Lung microvascular endothelial cell (primary cell): Measurements from ENCODE around the gene RAB21. TPM values are rescaled to one million over a fixed set of nuclear protein-coding genes. Genes with fewer than 3 reads are reported as not detected.
"Not testable (repeated sequence)": the region's sequence is repeated elsewhere in the genome, so short reads cannot be mapped to it uniquely, and the experiment has no call there.

ENCODE experiments used
- DNase-seq, 2 donors: peaks; one replicate each; pipeline versions ENCODE4 v3.0.0 to v3.0.0-alpha.2; 2010; ENCODE audit warnings: low read depth in 2 of 2
- total RNA-seq: library from RNA; depleted of rRNA; stranded (reverse); fragments of >200 nt; gene quantifications from 2 replicates; pipeline ENCODE4 v1.2.1, GENCODE V29; 2014

RAB21 gene
- total RNA-seq, 1 donor from 2014 or later: 9.1 TPM

DNA sequence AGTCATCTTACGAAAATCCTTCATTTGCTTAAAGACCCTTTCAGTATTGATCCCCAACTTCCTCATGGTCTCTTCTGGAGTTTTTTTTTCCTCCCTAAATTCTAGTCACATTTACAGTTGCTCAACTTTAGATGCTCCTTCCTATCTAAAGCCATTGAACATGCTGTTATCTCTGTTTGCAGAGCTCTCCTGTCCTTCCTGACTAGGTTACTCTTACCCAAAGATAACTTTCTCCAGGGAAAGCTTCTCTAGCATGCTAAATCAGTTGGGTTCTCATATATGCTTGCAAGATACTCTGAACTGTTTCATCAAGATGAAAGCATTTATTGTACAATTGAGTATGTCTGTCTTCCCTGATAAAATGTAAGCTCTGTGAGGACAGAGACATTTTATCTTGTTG lies 1.8 kb upstream of the RAB21 start:
- DNase-seq: no peak

- DNase-seq: peak; percentile 54 to 64
Observed at GRCh38 chr12:71755146-71755892, 656 bp downstream of the RAB21 start.

DNA sequence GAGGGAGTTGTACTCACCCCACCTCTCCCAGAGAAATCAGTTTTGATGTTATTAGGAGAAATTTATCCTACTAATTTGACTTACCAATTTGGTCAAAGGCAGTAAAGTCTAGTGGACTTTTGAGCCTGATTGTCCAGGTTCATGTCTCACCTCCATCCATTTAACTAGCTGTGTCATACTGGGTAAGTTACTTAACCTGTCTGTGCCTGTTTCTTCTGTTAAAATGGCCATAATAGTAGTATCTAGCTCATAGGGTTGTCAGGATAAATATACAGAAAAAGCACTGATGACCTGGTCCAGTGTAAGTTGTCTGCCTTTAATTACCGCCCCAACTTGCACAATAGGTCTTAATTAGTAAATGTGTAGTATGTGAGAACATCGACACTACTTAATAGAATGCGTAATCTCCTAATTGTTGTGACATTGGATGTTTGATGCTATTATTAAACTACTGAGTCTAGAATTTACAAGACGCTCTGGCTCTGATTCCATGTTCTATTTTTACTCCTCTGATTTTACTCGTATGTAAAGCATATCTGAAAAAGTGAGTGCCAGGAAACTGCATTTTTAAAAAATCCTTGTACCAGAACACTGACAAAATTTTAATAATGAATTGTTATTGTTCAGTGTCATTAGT lies 1.5 kb downstream of the RAB21 start:
- no peak for DNase-seq

DNA sequence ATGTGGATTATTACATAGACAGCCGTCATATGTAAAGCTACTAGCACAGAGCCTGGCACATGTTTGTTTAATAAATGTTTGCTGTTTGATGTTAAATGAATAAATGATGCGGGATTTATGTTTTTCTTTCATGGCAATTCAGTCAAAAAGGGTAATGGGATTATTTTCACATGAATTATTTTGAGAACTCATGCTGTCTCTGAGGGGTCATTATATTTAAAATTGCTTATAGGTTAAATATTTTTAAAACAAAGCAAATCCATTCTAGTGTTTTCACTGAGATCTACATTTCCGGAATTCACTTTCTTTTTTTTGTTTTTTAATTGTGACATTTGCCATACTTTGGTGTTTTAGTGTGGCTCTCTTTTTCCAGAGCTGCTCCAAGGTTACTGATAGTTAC lies 5.3 kb downstream of the RAB21 start:
- no peak for DNase-seq

DNA sequence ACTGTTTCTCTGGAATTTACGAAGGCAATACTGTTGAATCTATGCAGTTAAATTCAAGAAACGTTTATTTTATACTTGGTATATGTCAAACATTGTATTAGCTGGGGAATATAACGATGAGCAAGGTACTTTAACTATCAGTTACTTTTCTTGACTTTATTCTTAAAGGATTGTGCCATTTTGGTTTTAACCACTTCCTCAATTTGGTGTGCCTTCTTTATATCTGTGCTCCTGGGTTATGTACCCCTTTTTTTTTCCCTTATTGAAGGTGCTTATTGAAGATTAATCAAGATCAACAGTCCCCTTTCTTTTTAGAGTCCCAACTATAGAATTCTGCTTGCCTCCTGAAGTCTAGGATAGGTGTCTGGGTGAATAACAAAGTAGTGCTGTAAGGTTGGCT lies 5.8 kb downstream of the RAB21 start:
- no peak for DNase-seq

GRCh38 chr12:71761354-71761753 lies 6.7 kb downstream of the RAB21 start:
- DNase-seq: not testable (repeated sequence)

DNA sequence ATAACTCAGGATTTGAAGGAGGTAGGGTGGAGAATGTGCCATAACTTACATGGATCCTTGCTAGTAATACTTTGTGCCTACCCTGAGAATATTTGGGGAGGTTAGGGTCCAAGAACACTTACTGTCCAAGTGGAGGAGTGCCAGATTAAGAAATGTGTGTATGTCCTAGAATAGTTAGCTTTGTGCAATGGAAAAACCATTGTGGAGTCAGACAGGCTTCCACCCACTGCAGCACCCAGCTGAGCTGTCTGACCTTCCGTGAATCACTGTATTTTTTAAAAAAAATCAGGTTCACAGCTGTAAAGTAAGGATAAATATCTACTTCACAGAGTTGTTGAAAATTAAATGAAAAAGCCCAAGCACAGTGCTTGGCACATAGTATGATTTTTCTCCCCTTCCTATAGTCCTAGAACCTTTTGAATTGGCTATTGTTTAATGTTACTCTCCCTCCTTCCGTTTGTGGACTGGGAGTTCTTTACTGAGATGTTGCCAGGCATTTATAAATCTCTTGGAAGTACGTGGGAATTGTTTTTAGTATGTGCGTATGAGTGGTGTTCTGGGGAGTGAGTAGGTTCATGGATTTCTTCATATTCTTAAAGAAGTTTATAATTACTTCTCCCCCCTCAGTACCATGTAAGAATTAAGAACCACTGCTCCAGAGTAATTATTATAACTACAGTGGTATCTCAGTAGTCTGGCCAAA lies 9.2 kb downstream of the RAB21 start:
- DNase-seq: no peak

- no peak for DNase-seq
Observed at GRCh38 chr12:71764587-71765321, 10.1 kb downstream of the RAB21 start.

GRCh38 chr12:71766202-71766601 lies 11.5 kb downstream of the RAB21 start:
- no peak for DNase-seq

DNA sequence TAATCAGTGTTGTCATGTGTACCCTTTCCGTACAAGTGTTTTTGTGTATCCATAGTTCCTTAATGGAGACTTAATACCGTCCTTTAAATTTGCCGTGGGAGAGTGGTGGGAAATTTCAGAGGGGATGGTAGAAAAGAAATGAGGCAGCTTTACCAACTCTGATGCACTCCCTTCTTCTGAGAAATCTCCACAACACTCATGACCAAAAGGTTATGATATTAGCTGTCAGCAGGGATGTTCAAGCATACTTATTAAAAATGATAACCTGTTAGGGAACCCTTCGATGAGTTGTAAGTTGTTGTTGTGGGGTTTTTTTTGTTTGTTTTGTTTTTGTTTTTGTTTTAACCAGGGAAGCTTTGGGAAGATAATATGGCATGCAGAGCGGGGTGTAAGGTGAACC lies 12.5 kb downstream of the RAB21 start:
- no peak for DNase-seq

DNA sequence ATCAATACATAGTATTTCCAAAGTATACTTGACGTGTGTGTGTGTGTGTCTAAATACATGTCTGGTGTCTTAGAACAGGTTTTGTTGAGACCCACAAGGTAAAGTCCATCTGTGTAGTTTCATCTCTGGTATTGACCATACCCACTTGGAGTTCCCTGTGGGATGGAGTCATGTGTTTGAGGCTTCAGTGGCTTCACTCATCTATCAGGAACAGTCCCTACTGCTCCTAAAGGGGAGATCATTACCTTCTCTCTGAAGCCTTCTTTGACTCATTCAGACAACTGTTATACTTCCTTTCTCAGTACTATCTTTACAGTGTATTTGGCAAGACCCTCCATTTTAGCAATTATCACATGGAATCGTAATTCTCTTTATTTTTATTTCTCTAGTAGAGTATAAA lies 14.2 kb downstream of the RAB21 start:
- DNase-seq: no peak

GRCh38 chr12:71771069-71771468 lies 16.4 kb downstream of the RAB21 start:
- no peak for DNase-seq

DNA sequence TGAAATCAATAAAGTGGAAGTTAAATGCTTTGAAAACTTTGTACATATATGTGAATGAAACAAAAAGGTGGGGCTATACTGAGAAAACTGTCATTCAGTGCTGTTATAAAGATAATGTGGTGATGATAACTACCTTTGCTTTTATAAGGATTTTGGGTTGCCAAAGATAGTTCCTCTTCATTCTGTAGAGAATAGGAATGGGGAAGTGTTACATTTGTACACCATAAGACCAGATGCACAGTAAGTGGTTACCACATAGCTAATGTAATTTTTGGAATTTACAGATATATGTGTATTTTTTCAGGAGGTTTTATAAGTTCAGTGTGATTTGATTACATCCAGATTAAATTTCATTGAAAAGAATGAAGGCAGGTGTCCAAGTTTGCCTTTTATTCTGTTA lies 18.1 kb downstream of the RAB21 start:
- DNase-seq: no peak

DNA sequence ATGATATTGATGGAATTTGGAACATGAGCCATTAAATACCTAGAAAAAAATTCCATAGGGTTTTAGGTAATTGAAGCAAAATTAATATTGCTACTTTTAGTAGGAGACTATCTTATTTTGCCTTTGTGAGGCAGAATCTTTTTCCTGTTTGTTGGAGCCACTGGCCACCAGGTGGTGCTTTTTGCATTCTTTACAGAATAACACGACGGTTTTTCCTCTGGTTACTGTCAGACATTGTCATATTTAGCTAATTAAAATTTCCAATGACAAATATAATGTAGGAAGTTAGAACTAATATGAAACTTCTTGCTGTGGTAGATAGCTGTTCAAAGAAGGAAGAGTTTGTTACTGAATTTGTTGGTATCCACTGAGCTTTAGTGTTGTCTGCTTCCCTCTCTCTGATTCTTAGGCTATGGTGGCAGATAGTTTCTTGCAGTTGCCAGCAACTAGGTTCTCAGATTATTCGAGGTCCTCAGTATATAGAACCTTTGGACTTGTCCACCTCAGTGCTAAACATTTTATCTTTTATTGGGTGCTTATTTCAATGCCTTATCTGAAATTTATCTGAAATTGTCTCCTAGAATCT lies 25.7 kb downstream of the RAB21 start:
- DNase-seq: peak; percentile 74 to 79

DNA sequence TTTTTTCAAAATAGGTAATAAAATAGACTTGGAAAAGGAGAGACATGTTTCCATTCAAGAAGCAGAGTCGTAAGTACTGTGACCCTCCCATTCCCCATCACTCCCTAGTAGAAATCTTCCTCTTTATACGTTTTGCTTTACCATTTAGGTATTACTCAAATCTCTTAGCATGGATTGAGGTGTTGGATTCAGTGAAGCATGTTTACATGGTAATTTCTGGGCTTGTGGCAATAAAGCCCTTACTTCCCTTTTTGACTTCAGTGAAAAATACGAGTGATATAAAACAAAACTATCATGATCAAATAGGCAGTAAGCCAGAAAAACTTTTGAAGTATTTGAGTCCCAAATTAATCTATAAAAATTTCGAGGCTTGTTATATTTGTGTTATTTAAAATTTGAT lies 27.4 kb downstream of the RAB21 start:
- DNase-seq: no peak

GRCh38 chr12:71786829-71787228 lies 32.2 kb downstream of the RAB21 start:
- no peak for DNase-seq

- DNase-seq: peak in 1 of 2 donors; percentile 6
Observed at GRCh38 chr12:71787580-71787979, 32.9 kb downstream of the RAB21 start.

- no peak for DNase-seq
Observed at GRCh38 chr12:71790331-71790730, 35.7 kb downstream of the RAB21 start.

- no peak for DNase-seq
Observed at GRCh38 chr12:71791473-71792150, 36.9 kb downstream of the RAB21 start.

DNA sequence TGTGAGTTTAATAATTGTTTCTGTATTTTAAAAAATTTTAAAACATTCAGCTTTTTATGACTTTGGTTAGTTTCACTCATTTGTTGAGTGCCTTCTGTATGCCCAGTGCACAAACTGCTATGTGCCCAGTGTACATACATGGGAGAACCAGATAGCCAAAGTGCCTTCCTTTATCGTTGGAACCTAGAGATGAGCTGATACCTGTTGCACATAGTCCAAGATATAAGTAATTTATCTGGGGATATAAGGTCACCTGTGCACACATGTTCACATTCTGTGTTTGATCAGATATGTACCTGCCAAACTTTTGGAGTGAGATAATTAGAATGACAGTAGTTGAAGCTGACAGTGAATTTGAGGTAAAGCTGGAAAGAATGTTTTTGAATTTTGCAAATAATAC lies 37.9 kb downstream of the RAB21 start:
- DNase-seq: no peak

GRCh38 chr12:71795901-71796300 lies 41.2 kb downstream of the RAB21 start:
- DNase-seq: peak in 1 of 2 donors; percentile 42
